Left renal pelvis (tissue), 4 donors: ENCODE data around the gene GNA15. TPM values are rescaled to one million over a fixed set of nuclear protein-coding genes. Genes with fewer than 3 reads are reported as not detected.
"Not testable (repeated sequence)": the region's sequence is repeated elsewhere in the genome, so short reads cannot be mapped to it uniquely, and the experiment has no call there.

Experiments
- DNase-seq, 4 donors: peaks; one replicate each; pipeline ENCODE4 v3.0.0-alpha.2; 2013; ENCODE audit warnings: low read depth in 4 of 4, low spot score in 3 of 4
- polyA plus RNA-seq, 4 donors: library from polyadenylated mRNA; unstranded; fragments of 120-200 nt; gene quantifications; one replicate each; pipeline ENCODE4 v1.2.1, GENCODE V29; 2013; ENCODE audit not compliant: insufficient read length in 4 of 4

Gene GNA15
- polyA plus RNA-seq, 4 donors, result 0.96 to 2.2 (median 1.1) TPM

- no peak for DNase-seq
Measured at GRCh38 chr19:3188627-3189596, 53.1 kb downstream of the GNA15 start.

GRCh38 chr19:3189702-3190469 lies 54.1 kb downstream of the GNA15 start:
- no peak for DNase-seq

GRCh38 chr19:3190470-3190770 lies 54.6 kb downstream of the GNA15 start:
- no peak for DNase-seq

- DNase-seq, result no peak
Measured at GRCh38 chr19:3190921-3191805, 55.3 kb downstream of the GNA15 start.

- DNase-seq, result not testable (repeated sequence)
Measured at GRCh38 chr19:3191806-3192104, 55.9 kb downstream of the GNA15 start.

GRCh38 chr19:3192228-3192635 lies 56.4 kb downstream of the GNA15 start:
- DNase-seq, result no peak

- no peak for DNase-seq
Measured at GRCh38 chr19:3192684-3193083, 56.9 kb downstream of the GNA15 start.

GRCh38 chr19:3193256-3194105 lies 57.6 kb downstream of the GNA15 start:
- DNase-seq, result no peak

- DNase-seq, result no peak
Measured at GRCh38 chr19:3194106-3195087, 58.6 kb downstream of the GNA15 start.

GRCh38 chr19:3196064-3196932 lies 60.5 kb downstream of the GNA15 start:
- no peak for DNase-seq

GRCh38 chr19:3196933-3197205 lies 61.0 kb downstream of the GNA15 start:
- no peak for DNase-seq

- no peak for DNase-seq
Measured at GRCh38 chr19:3198901-3199700, 63.3 kb downstream of the GNA15 start.

GRCh38 chr19:3201072-3201700 lies 65.4 kb downstream of the GNA15 start:
- DNase-seq, result no peak

GRCh38 chr19:3201911-3202310 lies 66.1 kb downstream of the GNA15 start:
- no peak for DNase-seq

GRCh38 chr19:3202346-3202745 lies 66.5 kb downstream of the GNA15 start:
- no peak for DNase-seq

GRCh38 chr19:3202895-3203294 lies 67.1 kb downstream of the GNA15 start:
- not testable (repeated sequence) for DNase-seq
